Erythroblast (primary cell): ENCODE measurements around the gene PDK4.

ENCODE experiments used
- GATA1 ChIP-seq: IDR thresholded peaks from 2 replicates; pipeline ENCODE4 v1.6.1; 2011; ENCODE audit warnings: low read depth, mild to moderate bottlenecking, control low read depth, low read length, moderate library complexity
- POLR2A ChIP-seq: IDR thresholded peaks from 2 replicates; pipeline ENCODE4 v1.6.1; 2011; ENCODE audit warnings: mild to moderate bottlenecking, low read length

DNA sequence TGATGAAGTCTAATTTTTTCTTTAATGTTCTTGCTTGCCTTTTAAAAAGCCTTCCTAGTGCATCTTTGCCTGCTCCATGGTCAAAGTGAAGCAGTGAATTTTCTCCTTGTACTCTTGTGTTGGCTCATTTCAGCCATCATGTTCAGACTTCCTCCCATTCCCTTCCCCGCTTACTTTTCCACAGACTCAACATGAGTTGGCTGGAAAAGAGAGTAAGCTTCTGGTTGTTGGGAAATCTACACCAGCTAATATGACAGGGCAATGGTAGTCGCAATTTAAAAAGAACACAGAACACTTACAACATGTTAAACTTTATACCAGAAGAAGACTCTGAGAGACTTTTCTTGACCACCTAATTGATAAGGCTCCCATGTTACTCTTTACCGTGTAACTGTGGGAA, 24.3 kb upstream of the PDK4 start:
- TF ChIP-seq POLR2A (no peak), GATA1 (no peak)
